Natural killer cell treated with Interleukin-12 subunit alpha and Interleukin-12 subunit beta and Interleukin-15 and Interleukin-18, amount 100 ng/mL, for 72 hours (primary cell): ENCODE results near the gene LGALS7. TPM values are rescaled to one million over a fixed set of nuclear protein-coding genes. Genes with fewer than 3 reads are reported as not detected.

ENCODE experiments used
- ATAC-seq, 2 donors: fragments of 150-1000 bp; cut with Tn5 transposase in 1 of 2; sonication (Bioruptor Pico), chemical (Tn5 transposase) in 1 of 2; 2 replicates each; pipeline ENCODE4 v1.10.0; 2021
- DNase-seq: peaks from one replicate; pipeline ENCODE4 v3.0.0; 2022; ENCODE audit warnings: low spot score
- H3K27ac Mint-ChIP-seq, 2 donors: 1 replicate in 1 of 2; 2 replicates in 1 of 2; pipeline ENCODE4 v1.8.0; 2022; ENCODE audit warnings: mixed read lengths in 2 of 2, mild to moderate bottlenecking in 1 of 2, moderate library complexity in 1 of 2
- H3K27me3 Mint-ChIP-seq, 2 donors: 1 replicate in 1 of 2; 2 replicates in 1 of 2; pipeline ENCODE4 v1.8.0; 2022; ENCODE audit warnings: mixed read lengths in 2 of 2
- H3K36me3 Mint-ChIP-seq: one replicate; pipeline ENCODE4 v1.8.0; 2022; ENCODE audit warnings: mixed read lengths
- H3K4me1 Mint-ChIP-seq, 2 donors: 1 replicate in 1 of 2; 2 replicates in 1 of 2; pipeline ENCODE4 v1.8.0; 2022; ENCODE audit warnings: low read depth in 2 of 2, mixed read lengths in 2 of 2, mild to moderate bottlenecking in 1 of 2
- H3K4me3 Mint-ChIP-seq: one replicate; pipeline ENCODE4 v1.8.0; 2022; ENCODE audit warnings: mixed read lengths
- H3K9me3 Mint-ChIP-seq: 2 replicates; pipeline ENCODE4 v1.8.0; 2022; ENCODE audit warnings: mixed read lengths
- total RNA-seq, 2 donors: library from RNA; stranded (reverse); gene quantifications; one replicate each; pipeline ENCODE4 v1.2.3, GENCODE V29; 2022

The LGALS7 gene
- total RNA-seq, 2 donors from 2014 or later: not detected

- no peak within 1 kb of the TSS for H3K4me3 Mint-ChIP-seq
- no peak for ATAC-seq
- no peaks in the 10 kb centered on the region for H3K27me3 Mint-ChIP-seq
- H3K27ac Mint-ChIP-seq: no peak within 1 kb of the TSS
- H3K36me3 Mint-ChIP-seq: no peaks in the 10 kb centered on the region
- H3K4me1 Mint-ChIP-seq: peaks cover 6 to 7% of the 10 kb centered on the region in 2 donors
- H3K9me3 Mint-ChIP-seq: no peaks in the 10 kb centered on the region
- DNase-seq: no peak
Measured at GRCh38 chr19:38744298-38744681, 29.0 kb downstream of the LGALS7 start, which contains the start of gene CAPN12. CAPN12 (minus strand) TSS chr19:38744474; CDS start chr19:38744165, 309 bp downstream.

GRCh38 chr19:38743394-38744297 is 29.7 kb downstream of the LGALS7 start:
- no peaks in the 10 kb centered on the region for H3K9me3 Mint-ChIP-seq

GRCh38 chr19:38742906-38743305 is 30.4 kb downstream of the LGALS7 start:
- Mint-ChIP-seq H3K4me3 (no peak overlapping the region), H3K27ac (no peak overlapping the region), H3K9me3 (no peaks in the 10 kb centered on the region), H3K27me3 (no peaks in the 10 kb centered on the region), H3K4me1 (peaks cover 14 to 18% of the 10 kb centered on the region in 2 donors), H3K36me3 (no peaks in the 10 kb centered on the region)
- no peak for ATAC-seq
- no peak for DNase-seq

More at GRCh38 chr19:38743394-38744297, 29.7 kb downstream of the LGALS7 start:
- Mint-ChIP-seq H3K27ac (no peak overlapping the region), H3K27me3 (no peaks in the 10 kb centered on the region), H3K4me3 (no peak overlapping the region), H3K4me1 (peaks cover 10 to 13% of the 10 kb centered on the region in 2 donors), H3K36me3 (no peaks in the 10 kb centered on the region)
- no peak for DNase-seq
- no peak for ATAC-seq

GRCh38 chr19:38742296-38742695 is 31.0 kb downstream of the LGALS7 start:
- ATAC-seq: no peak
- no peak for DNase-seq
- H3K36me3 Mint-ChIP-seq: no peaks in the 10 kb centered on the region
- no peaks in the 10 kb centered on the region for H3K27me3 Mint-ChIP-seq
- H3K4me3 Mint-ChIP-seq: no peak overlapping the region
- peaks cover 18 to 23% of the 10 kb centered on the region in 2 donors for H3K4me1 Mint-ChIP-seq
- H3K27ac Mint-ChIP-seq: no peak overlapping the region
- H3K9me3 Mint-ChIP-seq: no peaks in the 10 kb centered on the region

GRCh38 chr19:38741670-38742069 is 31.6 kb downstream of the LGALS7 start:
- no peak for ATAC-seq
- Mint-ChIP-seq H3K36me3 (no peaks in the 10 kb centered on the region), H3K4me3 (no peak overlapping the region), H3K4me1 (peaks cover 19 to 23% of the 10 kb centered on the region in 2 donors), H3K9me3 (no peaks in the 10 kb centered on the region), H3K27ac (peak overlapping the region in 1 of 2 donors; percentile 38), H3K27me3 (no peaks in the 10 kb centered on the region)
- DNase-seq: no peak

- Mint-ChIP-seq H3K4me3 (no peak overlapping the region), H3K4me1 (peaks cover 22 to 23% of the 10 kb centered on the region in 2 donors), H3K27ac (peak overlapping the region in 1 of 2 donors; percentile 38), H3K27me3 (no peaks in the 10 kb centered on the region), H3K9me3 (no peaks in the 10 kb centered on the region), H3K36me3 (no peaks in the 10 kb centered on the region)
- ATAC-seq (no peak), DNase-seq (no peak)
Measured at GRCh38 chr19:38740932-38741331, 32.4 kb downstream of the LGALS7 start.

- DNase-seq (no peak), ATAC-seq (peak in 1 of 2 donors; percentile 20)
- Mint-ChIP-seq H3K9me3 (no peaks in the 10 kb centered on the region), H3K27ac (no peak overlapping the region), H3K4me1 (peaks cover 24 to 25% of the 10 kb centered on the region in 2 donors), H3K27me3 (no peaks in the 10 kb centered on the region), H3K36me3 (no peaks in the 10 kb centered on the region), H3K4me3 (no peak overlapping the region)
Measured at GRCh38 chr19:38740257-38740592, 33.1 kb downstream of the LGALS7 start.

GRCh38 chr19:38739440-38740256 is 33.7 kb downstream of the LGALS7 start:
- H3K4me3 Mint-ChIP-seq: peak overlapping the region; percentile 10
- DNase-seq (no peak), ATAC-seq (peak; percentile 37 to 43)
- H3K9me3 Mint-ChIP-seq: no peaks in the 10 kb centered on the region
- no peaks in the 10 kb centered on the region for H3K27me3 Mint-ChIP-seq
- no peaks in the 10 kb centered on the region for H3K36me3 Mint-ChIP-seq
- H3K4me1 Mint-ChIP-seq: peaks cover 30% of the 10 kb centered on the region in 2 donors
- H3K27ac Mint-ChIP-seq: peak overlapping the region in 1 of 2 donors; percentile 17

- Mint-ChIP-seq H3K4me3 (peak overlapping the region; percentile 48), H3K36me3 (no peaks in the 10 kb centered on the region), H3K27ac (peak overlapping the region; percentile 22 to 34), H3K4me1 (peaks cover 42 to 43% of the 10 kb centered on the region in 2 donors), H3K27me3 (no peaks in the 10 kb centered on the region), H3K9me3 (no peaks in the 10 kb centered on the region)
- ATAC-seq: no peak
- no peak for DNase-seq
Measured at GRCh38 chr19:38737921-38738737, 35.2 kb downstream of the LGALS7 start.

- Mint-ChIP-seq H3K9me3 (no peaks in the 10 kb centered on the region), H3K27me3 (no peaks in the 10 kb centered on the region), H3K27ac (peak overlapping the region in 1 of 2 donors; percentile 34), H3K4me3 (peak overlapping the region; percentile 48), H3K4me1 (peaks cover 42 to 49% of the 10 kb centered on the region in 2 donors), H3K36me3 (no peaks in the 10 kb centered on the region)
- no peak for DNase-seq
- ATAC-seq: no peak
Measured at GRCh38 chr19:38737281-38737865, 35.9 kb downstream of the LGALS7 start.

- Mint-ChIP-seq H3K36me3 (no peaks in the 10 kb centered on the region), H3K27me3 (no peaks in the 10 kb centered on the region), H3K9me3 (no peaks in the 10 kb centered on the region), H3K4me1 (peaks cover 42 to 54% of the 10 kb centered on the region in 2 donors), H3K4me3 (peak overlapping the region; percentile 65), H3K27ac (peak overlapping the region in 1 of 2 donors; percentile 77)
- ATAC-seq (no peak), DNase-seq (no peak)
Measured at GRCh38 chr19:38736413-38737280, 36.7 kb downstream of the LGALS7 start.

GRCh38 chr19:38736036-38736412 is 37.3 kb downstream of the LGALS7 start:
- ATAC-seq: peak; percentile 45 to 64
- H3K4me3 Mint-ChIP-seq: peak overlapping the region; percentile 51
- peak; percentile 72 for DNase-seq
- peaks cover 42 to 55% of the 10 kb centered on the region in 2 donors for H3K4me1 Mint-ChIP-seq
- H3K36me3 Mint-ChIP-seq: no peaks in the 10 kb centered on the region
- no peaks in the 10 kb centered on the region for H3K9me3 Mint-ChIP-seq
- no peaks in the 10 kb centered on the region for H3K27me3 Mint-ChIP-seq
- peak overlapping the region in 1 of 2 donors; percentile 60 for H3K27ac Mint-ChIP-seq
